Measurements from ENCODE around the gene LONP1. TPM values are rescaled to one million over a fixed set of nuclear protein-coding genes. Genes with fewer than 3 reads are reported as not detected.
A peak's percentile ranks its signal among the peaks of the same experiment; 100 is the strongest.
"Not testable (repeated sequence)": the region's sequence is repeated elsewhere in the genome, so short reads cannot be mapped to it uniquely, and the experiment has no call there.

Gene LONP1
- polyA plus RNA-seq: 10 to 100 TPM; 40.7 to 67.1 (median 45.2) TPM

- 0% methylated on average over 89 to 90 of the region's 90 CpGs for WGBS, 3 donors
- peak within 1 kb of the TSS; percentile 91 for H3K27ac ChIP-seq (ENCODE audit: low read depth, low read length)
These were observed at the start of gene LONP1, which contains the start of gene CATSPERD for GRCh38 chr19:5719961-5720790. Gene LONP1, minus strand, starts transcription at chr19:5720146. Its CDS starts 14 bp downstream, at chr19:5720132. Gene CATSPERD, plus strand, starts transcription at chr19:5720637. Its CDS starts 101 bp downstream, at chr19:5720738.

- 87 to 94% (median 93%) methylated on average over 10 of the region's 10 CpGs for WGBS, 3 donors
- H3K27ac ChIP-seq (ENCODE audit: low read depth, low read length): no peak overlapping the region
These were observed 48.0 kb upstream of the LONP1 start for GRCh38 chr19:5767949-5768348.

GRCh38 chr19:5765220-5765619 is 45.3 kb upstream of the LONP1 start:
- H3K27ac ChIP-seq (ENCODE audit: low read depth, low read length): no peak overlapping the region
- WGBS, 3 donors: 88 to 93% (median 91%) methylated on average over 3 of the region's 3 CpGs

GRCh38 chr19:5762608-5763217 is 42.8 kb upstream of the LONP1 start:
- no peak overlapping the region for H3K27ac ChIP-seq (ENCODE audit: low read depth, low read length)
- WGBS, 3 donors: 85 to 94% (median 90%) methylated on average over 5 of the region's 5 CpGs

GRCh38 chr19:5753743-5754142 is 33.8 kb upstream of the LONP1 start:
- no peak overlapping the region for H3K27ac ChIP-seq (ENCODE audit: low read depth, low read length)
- 66 to 73% (median 68%) methylated on average over 6 of the region's 6 CpGs for WGBS, 3 donors

- WGBS, 3 donors: 76 to 81% (median 79%) methylated on average over 7 of the region's 7 CpGs
- no peak overlapping the region for H3K27ac ChIP-seq (ENCODE audit: low read depth, low read length)
These were observed 31.8 kb upstream of the LONP1 start for GRCh38 chr19:5751709-5752108.

GRCh38 chr19:5749505-5749904 is 29.6 kb upstream of the LONP1 start:
- 86 to 90% (median 87%) methylated on average over 5 of the region's 5 CpGs for WGBS, 3 donors

GRCh38 chr19:5748920-5749319 is 29.0 kb upstream of the LONP1 start:
- 29 to 41% (median 40%) methylated on average over 6 of the region's 6 CpGs for WGBS, 3 donors
- H3K27ac ChIP-seq (ENCODE audit: low read depth, low read length): not testable (repeated sequence)

More at GRCh38 chr19:5749505-5749904, 29.6 kb upstream of the LONP1 start:
- H3K27ac ChIP-seq (ENCODE audit: low read depth, low read length): no peak overlapping the region

GRCh38 chr19:5744999-5745398 is 25.1 kb upstream of the LONP1 start:
- WGBS, 3 donors: 72 to 81% (median 80%) methylated on average over 10 of the region's 10 CpGs
- H3K27ac ChIP-seq (ENCODE audit: low read depth, low read length): not testable (repeated sequence)

- no peak overlapping the region for H3K27ac ChIP-seq (ENCODE audit: low read depth, low read length)
These were observed 23.7 kb upstream of the LONP1 start for GRCh38 chr19:5743630-5744029.

- WGBS, 3 donors: 79 to 89% (median 87%) methylated on average over 19 of the region's 19 CpGs
- H3K27ac ChIP-seq (ENCODE audit: low read depth, low read length): no peak overlapping the region
These were observed 22.1 kb upstream of the LONP1 start for GRCh38 chr19:5742051-5742450.

GRCh38 chr19:5738423-5738822 is 18.5 kb upstream of the LONP1 start:
- 74 to 85% (median 77%) methylated on average over 8 of the region's 8 CpGs for WGBS, 3 donors
- no peak overlapping the region for H3K27ac ChIP-seq (ENCODE audit: low read depth, low read length)

- 68 to 86% (median 84%) methylated on average over 2 of the region's 2 CpGs for WGBS, 3 donors
- not testable (repeated sequence) for H3K27ac ChIP-seq (ENCODE audit: low read depth, low read length)
These were observed 13.2 kb upstream of the LONP1 start for GRCh38 chr19:5733172-5733571.

GRCh38 chr19:5727453-5728050 is 7.6 kb upstream of the LONP1 start:
- H3K27ac ChIP-seq (ENCODE audit: low read depth, low read length): no peak overlapping the region
- WGBS, 3 donors: 94 to 97% (median 96%) methylated on average over 4 of the region's 4 CpGs

- H3K27ac ChIP-seq (ENCODE audit: low read depth, low read length): peak overlapping the region; percentile 91
- WGBS, 3 donors: 0 to 1% (median 1%) methylated on average over 36 to 58 of the region's 58 CpGs
These were observed 529 bp downstream of the LONP1 start for GRCh38 chr19:5719274-5719960.

- no peak overlapping the region for H3K27ac ChIP-seq (ENCODE audit: low read depth, low read length)
- WGBS, 3 donors: 20 to 36% (median 31%) methylated on average over 11 of the region's 11 CpGs
These were observed 1.2 kb downstream of the LONP1 start for GRCh38 chr19:5718579-5719273.

GRCh38 chr19:5718037-5718578 is 1.8 kb downstream of the LONP1 start:
- no peak overlapping the region for H3K27ac ChIP-seq (ENCODE audit: low read depth, low read length)
- WGBS, 3 donors: 65 to 77% (median 75%) methylated on average over 14 of the region's 14 CpGs

Measured in adipose tissue (tissue), 3 donors.